ENCODE results near the gene ACO1.

The ACO1 gene

GRCh38 chr9:32385885-32386283 is 1.4 kb downstream of the ACO1 start:
- no peak overlapping the region for H3K4me3 ChIP-seq (replicated peaks; ENCODE audit: low read depth, low read length)
- no peaks in the 10 kb centered on the region; the same call in 1 of the 2 replicates for H3K27me3 ChIP-seq (replicated peaks; ENCODE audit: control insufficient read depth, insufficient read depth, low read length)
- no peaks in the 10 kb centered on the region for H3K36me3 ChIP-seq (ENCODE audit: control insufficient read depth, insufficient read depth, low read length)
- DNase-seq (ENCODE audit: extremely low read depth, insufficient read length), result no peak
- TF ChIP-seq, protein P1, sequence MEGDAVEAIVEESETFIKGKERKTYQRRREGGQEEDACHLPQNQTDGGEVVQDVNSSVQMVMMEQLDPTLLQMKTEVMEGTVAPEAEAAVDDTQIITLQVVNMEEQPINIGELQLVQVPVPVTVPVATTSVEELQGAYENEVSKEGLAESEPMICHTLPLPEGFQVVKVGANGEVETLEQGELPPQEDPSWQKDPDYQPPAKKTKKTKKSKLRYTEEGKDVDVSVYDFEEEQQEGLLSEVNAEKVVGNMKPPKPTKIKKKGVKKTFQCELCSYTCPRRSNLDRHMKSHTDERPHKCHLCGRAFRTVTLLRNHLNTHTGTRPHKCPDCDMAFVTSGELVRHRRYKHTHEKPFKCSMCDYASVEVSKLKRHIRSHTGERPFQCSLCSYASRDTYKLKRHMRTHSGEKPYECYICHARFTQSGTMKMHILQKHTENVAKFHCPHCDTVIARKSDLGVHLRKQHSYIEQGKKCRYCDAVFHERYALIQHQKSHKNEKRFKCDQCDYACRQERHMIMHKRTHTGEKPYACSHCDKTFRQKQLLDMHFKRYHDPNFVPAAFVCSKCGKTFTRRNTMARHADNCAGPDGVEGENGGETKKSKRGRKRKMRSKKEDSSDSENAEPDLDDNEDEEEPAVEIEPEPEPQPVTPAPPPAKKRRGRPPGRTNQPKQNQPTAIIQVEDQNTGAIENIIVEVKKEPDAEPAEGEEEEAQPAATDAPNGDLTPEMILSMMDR (IDR thresholded peaks at IDR 0.05; ENCODE audit: insufficient read depth, low read length, poor library complexity, severe bottlenecking), result no peak

DNA sequence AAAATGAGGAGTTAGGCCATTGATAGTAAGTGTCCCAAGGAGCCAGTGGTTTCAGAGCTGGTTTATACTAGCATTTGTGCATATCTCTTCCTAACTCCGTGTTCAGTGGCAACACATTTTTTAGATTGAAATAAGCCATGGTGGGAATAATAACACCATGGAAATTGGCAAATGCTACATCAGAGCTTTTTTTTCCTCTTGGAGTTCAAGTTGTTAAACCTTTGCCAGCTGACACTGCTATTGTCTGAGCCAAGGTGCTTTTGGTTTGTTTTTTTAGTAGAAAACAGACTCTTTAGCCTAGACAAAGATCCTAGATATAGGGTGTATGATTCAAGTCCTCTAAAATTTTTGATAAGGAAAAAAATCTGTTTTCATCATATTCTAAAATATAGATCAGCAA is 2.8 kb downstream of the ACO1 start:
- Histone ChIP-seq H3K27me3 (replicated peaks; ENCODE audit: control insufficient read depth, insufficient read depth, low read length) (no peaks in the 10 kb centered on the region; the same call in 1 of the 2 replicates), H3K4me3 (replicated peaks; ENCODE audit: low read depth, low read length) (no peak overlapping the region), H3K36me3 (ENCODE audit: control insufficient read depth, insufficient read depth, low read length) (no peaks in the 10 kb centered on the region)
- TF ChIP-seq, protein P1 (IDR thresholded peaks at IDR 0.05; ENCODE audit: insufficient read depth, low read length, poor library complexity, severe bottlenecking), result no peak
- DNase-seq (ENCODE audit: extremely low read depth, insufficient read length), result no peak

DNA sequence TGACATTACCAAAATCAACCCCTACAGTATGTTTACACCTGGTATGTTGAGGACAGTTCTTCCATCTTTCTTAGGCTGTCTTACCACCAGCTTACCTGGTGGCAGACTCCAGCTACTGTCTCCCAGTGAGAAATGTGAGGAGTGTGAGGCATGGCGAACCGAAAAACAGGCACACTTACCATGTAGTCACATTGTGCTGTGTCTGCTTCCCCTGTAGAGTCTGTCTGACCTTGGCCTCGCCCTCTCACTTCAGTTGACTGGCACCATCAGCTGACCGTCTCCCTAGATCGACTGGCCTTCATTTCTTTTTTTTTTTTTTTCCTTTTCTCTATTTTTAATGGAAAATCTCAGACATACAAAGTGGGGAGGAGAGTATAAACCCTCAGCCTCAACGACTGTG is 4.9 kb downstream of the ACO1 start:
- no peak for DNase-seq (ENCODE audit: extremely low read depth, insufficient read length)
- H3K36me3 ChIP-seq (ENCODE audit: control insufficient read depth, insufficient read depth, low read length), result no peaks in the 10 kb centered on the region
- H3K27me3 ChIP-seq (replicated peaks; ENCODE audit: control insufficient read depth, insufficient read depth, low read length), result no peaks in the 10 kb centered on the region
- H3K4me3 ChIP-seq (replicated peaks; ENCODE audit: low read depth, low read length), result no peak overlapping the region
- TF ChIP-seq, protein P1 (IDR thresholded peaks at IDR 0.05; ENCODE audit: insufficient read depth, low read length, poor library complexity, severe bottlenecking), result no peak

- no peaks in the 10 kb centered on the region for H3K27me3 ChIP-seq (replicated peaks; ENCODE audit: control insufficient read depth, insufficient read depth, low read length)
- DNase-seq (ENCODE audit: extremely low read depth, insufficient read length), result no peak
- H3K36me3 ChIP-seq (ENCODE audit: control insufficient read depth, insufficient read depth, low read length), result no peaks in the 10 kb centered on the region
- TF ChIP-seq, protein P1 (IDR thresholded peaks at IDR 0.05; ENCODE audit: insufficient read depth, low read length, poor library complexity, severe bottlenecking), result no peak
- no peak overlapping the region for H3K4me3 ChIP-seq (replicated peaks; ENCODE audit: low read depth, low read length)
These were observed 9.5 kb downstream of the ACO1 start for GRCh38 chr9:32393911-32394310.

DNA sequence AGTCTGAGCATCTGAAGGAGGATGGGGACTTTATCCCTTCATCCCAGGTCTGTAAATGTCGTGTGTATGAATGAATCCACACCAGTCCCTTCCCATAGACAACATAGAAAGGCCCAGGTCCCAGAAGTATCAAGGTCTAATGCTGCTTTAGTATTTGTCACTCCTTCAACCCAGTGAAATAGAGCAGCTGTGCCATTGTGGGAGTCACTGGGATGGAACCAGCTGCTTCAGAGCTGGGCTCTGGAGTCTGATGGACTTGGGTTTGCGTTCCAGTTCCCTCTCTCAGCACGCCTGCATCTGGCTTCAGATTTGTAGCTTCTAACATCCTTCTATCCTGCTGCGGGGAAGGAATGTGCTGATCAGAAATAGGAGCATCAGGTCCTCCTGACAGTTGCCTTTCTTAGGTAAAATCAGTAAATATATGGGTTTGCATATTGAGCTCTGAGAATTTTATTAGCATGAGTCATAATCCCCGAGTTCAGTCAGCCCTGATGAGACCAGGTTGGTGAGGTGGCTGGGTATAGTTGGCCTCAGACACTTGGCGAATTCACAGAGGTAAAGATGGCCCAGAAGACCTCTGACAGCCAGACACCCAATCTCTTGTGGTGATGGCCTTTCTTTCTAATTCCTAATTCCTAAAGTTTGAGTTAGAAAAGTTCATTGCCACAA is 10.1 kb downstream of the ACO1 start:
- TF ChIP-seq, protein P1 (IDR thresholded peaks at IDR 0.05; ENCODE audit: insufficient read depth, low read length, poor library complexity, severe bottlenecking), result no peak
- no peaks in the 10 kb centered on the region for H3K27me3 ChIP-seq (replicated peaks; ENCODE audit: control insufficient read depth, insufficient read depth, low read length)
- DNase-seq (ENCODE audit: extremely low read depth, insufficient read length), result no peak
- no peaks in the 10 kb centered on the region for H3K36me3 ChIP-seq (ENCODE audit: control insufficient read depth, insufficient read depth, low read length)
- no peak overlapping the region for H3K4me3 ChIP-seq (replicated peaks; ENCODE audit: low read depth, low read length)
